K562 treated with DMSO at 1 percent for 4 hours (cell line): Measurements from ENCODE around the gene RPL13. TPM values are rescaled to one million over a fixed set of nuclear protein-coding genes. Genes with fewer than 3 reads are reported as not detected.

Source experiments
- total RNA-seq: library from RNA; unstranded; fragments of 300-600 nt; gene quantifications from 2 replicates; pipeline ENCODE4 v1.2.3, GENCODE V29; 2022; ENCODE audit not compliant: insufficient read depth

The RPL13 gene
- total RNA-seq: 12,260 and 12,488 TPM in 2 replicates

GRCh38 chr16:89560378-89561141 lies at the start of gene RPL13:
TSS of gene RPL13 (plus strand) at chr16:89560682. CDS start at chr16:89560960, 278 bp downstream.

DNA sequence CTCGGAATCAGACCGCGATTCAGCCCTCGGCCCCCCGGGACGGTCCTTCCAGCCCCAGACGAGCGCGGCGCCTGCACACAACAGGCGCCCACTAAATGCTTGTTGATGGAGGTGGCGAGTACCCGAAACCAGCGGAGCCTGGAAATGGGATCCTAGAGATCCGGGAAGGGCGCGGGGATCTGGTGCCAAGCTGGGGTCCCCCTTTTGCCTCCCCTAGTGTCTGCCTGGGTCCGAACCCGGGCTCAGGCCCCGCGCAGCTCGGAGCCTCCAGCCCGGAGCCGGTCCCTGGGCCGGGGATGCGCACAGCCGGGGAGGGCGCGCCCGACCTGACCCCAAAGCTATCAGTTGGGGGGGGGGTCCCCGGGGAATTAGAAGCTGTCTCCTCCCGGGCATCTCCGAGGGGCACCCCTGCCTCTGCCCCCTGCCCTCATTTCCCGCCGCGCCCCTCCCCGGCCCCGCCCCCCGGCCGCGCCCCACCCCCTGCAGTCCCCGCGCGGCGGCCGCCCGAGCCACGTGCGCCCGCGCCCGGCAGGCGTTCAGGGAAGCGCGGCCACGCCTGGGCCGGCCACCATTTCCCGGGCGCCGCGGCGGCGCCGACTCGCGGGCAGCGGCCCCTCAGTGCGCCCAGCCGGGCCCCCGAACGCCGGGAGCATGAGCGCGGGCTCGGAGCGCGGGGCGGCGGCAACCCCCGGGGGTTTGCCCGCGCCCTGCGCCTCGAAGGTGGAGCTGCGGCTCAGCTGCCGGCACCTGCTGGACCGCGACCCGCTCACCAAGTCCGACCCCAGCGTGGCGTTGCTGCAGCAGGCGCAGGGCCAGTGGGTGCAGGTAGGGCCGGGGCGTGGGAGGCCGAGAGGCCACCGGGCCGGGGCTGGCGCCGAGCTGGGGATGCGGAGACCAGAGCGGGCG lies 15.0 kb downstream of the RPL13 start, which contains the start of gene CPNE7:
Gene CPNE7 (plus strand): TSS at position 512 of the 906 bp plus-strand sequence. CDS start 140 bp downstream, at position 652.

DNA sequence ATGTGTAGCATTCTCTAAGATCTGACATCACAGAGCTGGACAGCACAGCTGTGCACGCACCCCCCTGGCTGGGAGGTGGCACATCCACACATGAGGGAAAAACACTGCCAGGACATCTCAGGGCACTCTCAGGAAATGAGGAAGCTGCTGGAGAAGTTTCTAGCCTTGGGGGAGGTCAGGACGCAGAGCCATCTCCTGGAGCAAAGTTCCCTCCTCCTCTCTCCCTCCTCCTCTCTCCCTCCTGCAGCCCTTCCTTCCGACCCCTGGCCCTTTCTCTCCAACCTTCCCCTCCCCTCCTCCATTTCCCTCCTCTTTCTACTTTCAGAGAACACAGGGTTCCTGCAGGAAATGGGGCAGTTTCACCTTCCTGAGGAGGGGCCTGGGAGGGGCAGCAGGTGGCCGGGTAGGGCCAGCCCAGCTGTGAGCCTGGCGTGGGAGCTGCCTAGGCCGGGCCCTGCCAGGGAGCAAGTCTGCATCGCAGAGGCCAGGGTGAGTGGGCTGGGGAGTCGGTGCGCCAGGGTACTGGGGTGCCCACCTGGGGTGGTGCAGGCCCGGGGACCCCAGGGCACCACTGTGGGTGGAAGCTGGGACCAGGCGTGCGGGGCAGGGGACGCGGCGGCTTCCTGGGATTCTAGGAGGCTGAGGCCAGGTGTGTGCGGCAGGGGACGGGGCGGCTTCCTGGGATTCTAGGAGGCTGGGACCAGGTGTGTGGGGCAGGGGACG lies 52.9 kb downstream of the RPL13 start, which contains the start of gene DPEP1:
Gene DPEP1 (plus strand): TSS at position 412 of the 723 bp plus-strand sequence. CDS start 16,769 bp downstream, outside the sequence.

Other genes with a start within 250 kb of the RPL13 start
- gene ANKRD11, start 70.1 kb upstream of the RPL13 start, total RNA-seq: 123 and 133 TPM in 2 replicates
- gene SPG7, start 52.3 kb upstream of the RPL13 start, total RNA-seq: 40.2 and 40.6 TPM in 2 replicates
- gene CPNE7, start 15.1 kb downstream of the RPL13 start, total RNA-seq: 4.5 and 11.7 TPM in 2 replicates
- not detected in 2 replicates for gene DPEP1, start 53.0 kb downstream of the RPL13 start, total RNA-seq
- 64.1 and 66.4 TPM in 2 replicates for gene CHMP1A, start 97.0 kb downstream of the RPL13 start, total RNA-seq
- gene SPATA33, start 97.2 kb downstream of the RPL13 start, total RNA-seq: 6.8 and 10.6 TPM in 2 replicates
- 20.9 and 29.9 TPM in 2 replicates for gene CDK10, start 126.0 kb downstream of the RPL13 start, total RNA-seq
- gene SPATA2L, start 141.0 kb downstream of the RPL13 start, total RNA-seq: 7.7 and 8.0 TPM in 2 replicates
- 11.8 and 13.3 TPM in 2 replicates for gene VPS9D1, start 160.2 kb downstream of the RPL13 start, total RNA-seq
- gene ZNF276, start 160.9 kb downstream of the RPL13 start, total RNA-seq: 12.6 and 17.9 TPM in 2 replicates